HG03060 (cell line): ENCODE data around the gene STMN3.
A peak's percentile ranks its signal among the peaks of the same experiment; 100 is the strongest.
"Not testable (repeated sequence)": the region's sequence is repeated elsewhere in the genome, so short reads cannot be mapped to it uniquely, and the experiment has no call there.

Source experiments
- ATAC-seq: cut with Tn5 transposase; IDR thresholded peaks from one replicate; pipeline ENCODE4 v1.9.1; 2021; ENCODE audit warnings: low read depth, moderate number of reproducible peaks; ENCODE audit not compliant: unreplicated experiment

The STMN3 gene

GRCh38 chr20:63639093-63639975 lies 13.9 kb downstream of the STMN3 start:
- ATAC-seq: no peak

- ATAC-seq: no peak
Measured at GRCh38 chr20:63636752-63637628, 16.2 kb downstream of the STMN3 start.

GRCh38 chr20:63635431-63636141 lies 17.6 kb downstream of the STMN3 start:
- ATAC-seq: peak; percentile 50

GRCh38 chr20:63633732-63634131 lies 19.5 kb downstream of the STMN3 start:
- ATAC-seq: no peak

- ATAC-seq: not testable (repeated sequence)
Measured at GRCh38 chr20:63631426-63631825, 21.8 kb downstream of the STMN3 start.

- ATAC-seq: not testable (repeated sequence)
Measured at GRCh38 chr20:63630956-63631355, 22.3 kb downstream of the STMN3 start.

GRCh38 chr20:63628246-63628975 lies 24.8 kb downstream of the STMN3 start:
- ATAC-seq: no peak

- ATAC-seq: no peak
Measured at GRCh38 chr20:63627751-63628245, 25.4 kb downstream of the STMN3 start.

- peak; percentile 49 for ATAC-seq
Measured at GRCh38 chr20:63627129-63627750, 26.0 kb downstream of the STMN3 start.

- no peak for ATAC-seq
Measured at GRCh38 chr20:63626424-63627128, 26.6 kb downstream of the STMN3 start, which contains the start of gene GMEB2. Gene GMEB2 (minus strand): TSS chr20:63627101. CDS start chr20:63619397, 7,704 bp downstream.

GRCh38 chr20:63625771-63626423 lies 27.3 kb downstream of the STMN3 start:
- ATAC-seq: no peak

GRCh38 chr20:63624486-63624885 lies 28.7 kb downstream of the STMN3 start:
- no peak for ATAC-seq

- ATAC-seq: no peak
Measured at GRCh38 chr20:63622732-63623131, 30.5 kb downstream of the STMN3 start.

- ATAC-seq: no peak
Measured at GRCh38 chr20:63622096-63622495, 31.1 kb downstream of the STMN3 start.

- no peak for ATAC-seq
Measured at GRCh38 chr20:63620991-63621390, 32.2 kb downstream of the STMN3 start.

- ATAC-seq: no peak
Measured at GRCh38 chr20:63619505-63619904, 33.7 kb downstream of the STMN3 start.

- no peak for ATAC-seq
Measured at GRCh38 chr20:63619086-63619485, 34.1 kb downstream of the STMN3 start.

GRCh38 chr20:63618291-63618980 lies 34.8 kb downstream of the STMN3 start:
- ATAC-seq: no peak
